Measurements from ENCODE around the gene SLC22A1.

DNA sequence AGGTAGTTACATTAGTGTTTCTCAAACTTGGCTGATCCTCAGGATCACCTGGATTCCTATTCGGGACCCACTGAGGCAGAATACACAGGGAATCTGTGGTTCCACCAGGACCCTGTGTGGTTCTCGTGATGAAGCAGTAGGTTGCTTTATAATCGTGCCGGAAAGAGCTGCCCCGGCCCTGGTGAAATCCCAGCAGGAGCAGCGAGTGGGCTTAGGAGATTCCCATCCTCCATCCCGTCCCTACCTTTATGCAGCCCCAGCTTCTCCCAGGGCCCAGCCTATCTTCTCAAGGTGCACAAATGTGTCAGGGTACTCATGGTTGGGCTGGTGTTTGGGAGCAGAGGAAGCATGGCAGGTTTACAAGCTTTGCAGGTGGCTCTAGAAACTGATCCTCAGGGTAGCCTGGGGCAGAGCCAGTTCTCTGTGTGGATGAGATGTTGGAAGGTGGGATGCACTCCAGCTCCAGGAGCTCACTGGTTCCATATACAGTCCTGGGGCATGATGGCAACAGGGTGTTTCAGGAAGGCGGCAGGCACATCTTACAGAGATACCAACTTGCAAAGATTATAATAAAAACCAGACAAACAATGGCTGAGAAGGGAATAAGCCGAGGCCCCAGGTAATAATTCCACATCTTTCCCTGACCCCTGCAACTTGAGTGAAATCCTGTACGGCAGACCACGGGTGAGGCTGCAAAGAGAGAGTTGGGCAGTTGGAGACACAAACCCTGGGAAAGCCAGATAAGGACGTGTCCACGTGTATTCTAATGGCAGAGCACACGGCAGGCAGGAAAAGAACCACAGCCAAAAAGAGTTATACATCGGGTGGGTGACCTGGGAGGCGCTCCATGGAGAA is 5.9 kb downstream of the SLC22A1 start:
- TF ChIP-seq ZNF292 (tag by site-specific recombination; IDR thresholded peaks at IDR 0.05; ENCODE audit: borderline replicate concordance, low read depth) = no peak
- TF ChIP-seq, protein P1, sequence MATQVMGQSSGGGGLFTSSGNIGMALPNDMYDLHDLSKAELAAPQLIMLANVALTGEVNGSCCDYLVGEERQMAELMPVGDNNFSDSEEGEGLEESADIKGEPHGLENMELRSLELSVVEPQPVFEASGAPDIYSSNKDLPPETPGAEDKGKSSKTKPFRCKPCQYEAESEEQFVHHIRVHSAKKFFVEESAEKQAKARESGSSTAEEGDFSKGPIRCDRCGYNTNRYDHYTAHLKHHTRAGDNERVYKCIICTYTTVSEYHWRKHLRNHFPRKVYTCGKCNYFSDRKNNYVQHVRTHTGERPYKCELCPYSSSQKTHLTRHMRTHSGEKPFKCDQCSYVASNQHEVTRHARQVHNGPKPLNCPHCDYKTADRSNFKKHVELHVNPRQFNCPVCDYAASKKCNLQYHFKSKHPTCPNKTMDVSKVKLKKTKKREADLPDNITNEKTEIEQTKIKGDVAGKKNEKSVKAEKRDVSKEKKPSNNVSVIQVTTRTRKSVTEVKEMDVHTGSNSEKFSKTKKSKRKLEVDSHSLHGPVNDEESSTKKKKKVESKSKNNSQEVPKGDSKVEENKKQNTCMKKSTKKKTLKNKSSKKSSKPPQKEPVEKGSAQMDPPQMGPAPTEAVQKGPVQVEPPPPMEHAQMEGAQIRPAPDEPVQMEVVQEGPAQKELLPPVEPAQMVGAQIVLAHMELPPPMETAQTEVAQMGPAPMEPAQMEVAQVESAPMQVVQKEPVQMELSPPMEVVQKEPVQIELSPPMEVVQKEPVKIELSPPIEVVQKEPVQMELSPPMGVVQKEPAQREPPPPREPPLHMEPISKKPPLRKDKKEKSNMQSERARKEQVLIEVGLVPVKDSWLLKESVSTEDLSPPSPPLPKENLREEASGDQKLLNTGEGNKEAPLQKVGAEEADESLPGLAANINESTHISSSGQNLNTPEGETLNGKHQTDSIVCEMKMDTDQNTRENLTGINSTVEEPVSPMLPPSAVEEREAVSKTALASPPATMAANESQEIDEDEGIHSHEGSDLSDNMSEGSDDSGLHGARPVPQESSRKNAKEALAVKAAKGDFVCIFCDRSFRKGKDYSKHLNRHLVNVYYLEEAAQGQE (tag by site-specific recombination; IDR thresholded peaks at IDR 0.05) = no peak
